ENCODE results near the gene MAGED4B. TPM values are rescaled to one million over a fixed set of nuclear protein-coding genes. Genes with fewer than 3 reads are reported as not detected.
"Not testable (repeated sequence)": the region's sequence is repeated elsewhere in the genome, so short reads cannot be mapped to it uniquely, and the experiment has no call there.

The MAGED4B gene
- 34.2 TPM for polyA plus RNA-seq (ENCODE audit: insufficient read length)

- DNase-seq, result not testable (repeated sequence)
Observed at GRCh38 chrX:52068666-52069640, at the start of gene MAGED4B. Gene MAGED4B (minus strand): TSS chrX:52069183. CDS start chrX:52068172, 1,011 bp downstream.

GRCh38 chrX:52118262-52118661 lies 49.3 kb upstream of the MAGED4B start:
- no peak for DNase-seq

- no peak for DNase-seq
Observed at GRCh38 chrX:52082578-52082977, 13.6 kb upstream of the MAGED4B start.

GRCh38 chrX:52078131-52078530 lies 9.1 kb upstream of the MAGED4B start:
- DNase-seq, result no peak

GRCh38 chrX:52042288-52042687 lies 26.7 kb downstream of the MAGED4B start:
- not testable (repeated sequence) for DNase-seq

- no peak for DNase-seq
Observed at GRCh38 chrX:52034211-52034610, 34.8 kb downstream of the MAGED4B start.

- no peak for DNase-seq
Observed at GRCh38 chrX:52031371-52031770, 37.6 kb downstream of the MAGED4B start.

- DNase-seq, result no peak
Observed at GRCh38 chrX:52015794-52016193, 53.2 kb downstream of the MAGED4B start.

Other genes with a start within 250 kb of the MAGED4B start
- gene MAGED1, start 175.6 kb downstream of the MAGED4B start, polyA plus RNA-seq (ENCODE audit: insufficient read length), result 279 TPM
- 60.3 TPM for gene MAGED4, start 115.7 kb upstream of the MAGED4B start, polyA plus RNA-seq (ENCODE audit: insufficient read length)